Activated naive CD4-positive, alpha-beta T cell treated with anti-CD3 and anti-CD28 coated beads, Interleukin-2, amount 10 ng/mL, durations not matched to agents 7 days and 5 days (primary cell): ENCODE results near the gene CD79A.
A peak's percentile ranks its signal among the peaks of the same experiment; 100 is the strongest.

ENCODE experiments used
- CTCF ChIA-PET: fragments of 350-600 bp; sonication (Branson Sonifier 250); formaldehyde crosslinking; loops from one replicate; lab custom pipeline; 2021; ENCODE audit warnings: antibody characterized with exemption; lab: Charles Lee
- DNase-seq: peaks from one replicate; pipeline ENCODE4 v3.0.0-alpha.2; 2020
- H3K27ac Mint-ChIP-seq: one replicate; pipeline ENCODE4 v1.8.0; 2021; ENCODE audit warnings: mild to moderate bottlenecking, moderate library complexity, mixed read lengths
- H3K27me3 Mint-ChIP-seq: one replicate; pipeline ENCODE4 v1.8.0; 2021; ENCODE audit warnings: mild to moderate bottlenecking, mixed read lengths
- H3K36me3 Mint-ChIP-seq: one replicate; pipeline ENCODE4 v1.8.0; 2021; ENCODE audit warnings: mixed read lengths
- H3K4me1 Mint-ChIP-seq: one replicate; pipeline ENCODE4 v1.8.0; 2021; ENCODE audit warnings: mixed read lengths
- H3K4me3 Mint-ChIP-seq: one replicate; pipeline ENCODE4 v1.8.0; 2021; ENCODE audit warnings: mild to moderate bottlenecking, moderate library complexity, mixed read lengths
- H3K9me3 Mint-ChIP-seq: one replicate; pipeline ENCODE4 v1.8.0; 2021; ENCODE audit warnings: mixed read lengths

CD79A gene

GRCh38 chr19:41928221-41928683 lies 51.2 kb downstream of the CD79A start, which contains the start of gene ERFL:
Gene ERFL (minus strand): TSS chr19:41928449. CDS start chr19:41912919, 15,530 bp downstream.
- Mint-ChIP-seq H3K9me3 (no peaks in the 10 kb centered on the region), H3K4me1 (peaks cover 28% of the 10 kb centered on the region), H3K27ac (peak within 1 kb of the TSS; percentile 38), H3K4me3 (no peak within 1 kb of the TSS), H3K27me3 (peaks cover 41% of the 10 kb centered on the region), H3K36me3 (no peaks in the 10 kb centered on the region)
- DNase-seq, result peak; percentile 54
- CTCF ChIA-PET, result interaction anchor here (1.3 to 2.3 kb wide), 2 partner anchors 40 to 55 kb away, joined by 5 to 9 read pairs; no protein-coding TSS in a partner anchor

- Mint-ChIP-seq H3K36me3 (no peaks in the 10 kb centered on the region), H3K27ac (peak overlapping the region; percentile 2), H3K27me3 (peaks cover 45% of the 10 kb centered on the region), H3K9me3 (no peaks in the 10 kb centered on the region), H3K4me3 (no peak overlapping the region), H3K4me1 (peaks cover 32% of the 10 kb centered on the region)
- DNase-seq, result peak; percentile 59
- CTCF ChIA-PET, result interaction anchor here (0.8 to 2.3 kb wide), 3 partner anchors 40 to 56 kb away, joined by 3 to 9 read pairs (median 5); no protein-coding TSS in a partner anchor
Observed at GRCh38 chr19:41928754-41929535, 51.9 kb downstream of the CD79A start.

GRCh38 chr19:41929536-41930071 lies 52.5 kb downstream of the CD79A start:
- DNase-seq, result no peak
- no peak overlapping the region for H3K4me3 Mint-ChIP-seq
- H3K27me3 Mint-ChIP-seq, result peaks cover 52% of the 10 kb centered on the region
- no peaks in the 10 kb centered on the region for H3K9me3 Mint-ChIP-seq
- peaks cover 36% of the 10 kb centered on the region for H3K4me1 Mint-ChIP-seq
- H3K27ac Mint-ChIP-seq, result no peak overlapping the region
- H3K36me3 Mint-ChIP-seq, result no peaks in the 10 kb centered on the region
- CTCF ChIA-PET, result interaction anchor here (0.8 to 0.9 kb wide), 2 partner anchors 41 to 55 kb away, joined by 3 read pairs; no protein-coding TSS in a partner anchor

GRCh38 chr19:41930322-41930722 lies 53.2 kb downstream of the CD79A start:
- Mint-ChIP-seq H3K36me3 (no peaks in the 10 kb centered on the region), H3K27me3 (peaks cover 59% of the 10 kb centered on the region), H3K9me3 (no peaks in the 10 kb centered on the region), H3K27ac (no peak overlapping the region), H3K4me1 (peaks cover 43% of the 10 kb centered on the region), H3K4me3 (peak overlapping the region; percentile 37)
- DNase-seq, result no peak
- CTCF ChIA-PET, result interaction anchor here (0.9 to 1.3 kb wide), 2 partner anchors 55 to 57 kb away, joined by 3 to 6 read pairs; no protein-coding TSS in a partner anchor
